ENCODE results near the gene FADS6.
"Not testable (repeated sequence)": the region's sequence is repeated elsewhere in the genome, so short reads cannot be mapped to it uniquely, and the experiment has no call there.

Gene FADS6

DNA sequence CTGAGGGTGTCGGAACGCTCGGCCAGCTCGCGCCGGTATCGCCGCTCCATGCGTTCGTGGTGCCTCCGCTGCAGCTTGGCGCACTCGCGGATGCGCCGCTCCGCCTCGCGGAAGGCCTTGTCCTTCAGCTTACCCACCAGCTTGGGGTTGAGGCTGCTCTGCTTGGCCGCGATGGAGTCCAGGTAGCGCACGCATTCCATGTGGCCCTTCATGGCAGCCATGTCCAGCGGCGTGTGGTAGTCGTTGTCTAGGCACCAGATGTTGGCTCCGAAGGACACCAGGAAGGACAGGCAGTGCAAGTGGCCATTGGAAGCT, 26.8 kb upstream of the FADS6 start:
- DNase-seq = no peak

DNA sequence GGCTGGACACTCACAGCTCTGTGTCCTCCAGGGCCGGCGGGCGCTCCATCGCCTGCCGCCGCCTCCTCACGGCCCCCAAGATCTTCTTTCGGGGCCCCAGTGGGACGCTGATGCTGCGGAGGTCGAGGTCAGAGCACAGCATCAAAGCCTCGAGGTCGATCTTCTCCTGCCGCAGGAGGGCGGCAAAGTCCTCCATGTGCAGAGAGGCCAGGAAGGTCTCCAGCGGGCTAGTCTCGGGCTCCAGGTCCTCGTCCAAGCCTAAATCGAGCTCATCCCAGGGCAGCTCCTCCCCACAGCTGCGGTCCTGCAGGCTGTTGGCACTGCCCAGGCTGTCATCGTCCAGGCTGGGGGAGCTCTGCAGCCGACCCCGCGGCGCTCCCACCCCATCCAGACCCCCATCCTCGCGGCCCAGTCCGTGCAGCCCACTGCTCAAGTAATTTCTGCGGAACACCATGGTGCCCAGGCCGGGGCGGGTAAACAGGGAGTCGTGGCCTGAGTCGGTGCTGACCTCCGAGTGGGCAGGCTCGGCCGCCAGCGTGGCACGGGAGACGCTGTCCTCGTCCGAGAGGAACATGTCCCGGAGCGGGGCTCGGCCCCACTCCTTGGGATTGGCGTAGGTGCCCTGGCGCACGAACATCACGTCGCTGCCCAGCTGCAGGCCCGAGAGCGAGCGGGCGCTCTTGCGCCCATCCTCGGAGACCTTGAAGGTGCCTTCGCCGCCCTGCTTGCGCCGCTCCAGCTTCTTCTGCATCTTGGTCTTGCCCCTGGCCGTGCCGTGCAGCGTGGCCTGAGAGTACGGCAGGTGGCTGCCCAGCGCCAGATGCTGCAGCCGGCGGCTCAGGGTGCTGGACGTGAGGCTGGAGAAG, 26.2 kb upstream of the FADS6 start:
- no peak for DNase-seq

DNA sequence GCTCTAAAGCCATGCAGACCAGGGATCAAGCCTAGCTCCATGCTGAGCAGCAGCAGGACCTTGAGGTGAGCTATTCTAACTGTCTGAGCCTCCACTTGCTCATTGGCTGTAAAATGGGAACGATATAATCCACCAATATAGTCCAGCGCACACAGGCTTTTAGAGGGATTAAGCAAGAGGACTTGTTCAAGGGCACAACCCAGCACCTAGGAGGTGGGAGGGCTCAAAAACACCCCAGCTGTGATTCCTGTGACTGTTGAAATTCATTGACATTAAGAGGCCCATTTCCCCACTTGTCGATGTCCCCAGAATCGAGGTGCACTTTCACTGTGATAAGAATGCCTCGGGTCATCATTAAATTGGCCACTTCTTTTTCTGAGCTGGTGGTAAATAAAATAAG, 25.5 kb upstream of the FADS6 start:
- DNase-seq = no peak

DNA sequence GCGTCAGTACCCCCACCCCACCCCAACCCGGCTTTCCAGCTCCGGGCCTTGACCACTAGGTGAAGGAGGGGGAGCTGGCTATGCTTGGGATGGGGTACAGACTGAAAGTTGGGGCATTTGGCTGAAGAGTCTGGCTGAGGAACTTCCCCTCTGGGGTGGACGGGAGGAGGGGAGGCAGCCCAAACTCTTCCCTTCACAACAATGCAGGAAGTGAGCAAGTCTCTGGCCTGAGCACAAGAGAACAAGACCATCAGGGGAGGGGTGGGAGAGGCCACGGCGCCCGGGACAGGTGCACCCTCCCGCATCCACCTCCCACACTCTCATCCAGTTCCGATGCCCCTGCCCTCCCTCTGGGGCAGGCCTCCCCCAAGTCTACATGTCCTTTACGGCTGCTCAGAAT, 24.0 kb upstream of the FADS6 start:
- DNase-seq = no peak

DNA sequence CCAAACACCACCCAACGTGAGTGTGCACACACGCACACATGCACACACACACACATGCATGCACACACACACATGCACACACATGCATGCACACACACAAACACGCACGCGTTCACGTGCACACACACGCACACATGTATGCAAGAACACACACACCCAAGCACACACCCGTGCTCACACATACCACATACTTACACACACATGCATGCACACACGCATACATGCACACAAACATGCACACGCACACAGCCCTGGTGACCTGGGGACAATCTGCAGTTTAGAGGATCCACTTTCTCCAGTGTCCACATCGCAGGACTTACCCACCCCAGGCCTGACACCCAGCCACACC, 23.4 kb upstream of the FADS6 start:
- no peak for DNase-seq

DNA sequence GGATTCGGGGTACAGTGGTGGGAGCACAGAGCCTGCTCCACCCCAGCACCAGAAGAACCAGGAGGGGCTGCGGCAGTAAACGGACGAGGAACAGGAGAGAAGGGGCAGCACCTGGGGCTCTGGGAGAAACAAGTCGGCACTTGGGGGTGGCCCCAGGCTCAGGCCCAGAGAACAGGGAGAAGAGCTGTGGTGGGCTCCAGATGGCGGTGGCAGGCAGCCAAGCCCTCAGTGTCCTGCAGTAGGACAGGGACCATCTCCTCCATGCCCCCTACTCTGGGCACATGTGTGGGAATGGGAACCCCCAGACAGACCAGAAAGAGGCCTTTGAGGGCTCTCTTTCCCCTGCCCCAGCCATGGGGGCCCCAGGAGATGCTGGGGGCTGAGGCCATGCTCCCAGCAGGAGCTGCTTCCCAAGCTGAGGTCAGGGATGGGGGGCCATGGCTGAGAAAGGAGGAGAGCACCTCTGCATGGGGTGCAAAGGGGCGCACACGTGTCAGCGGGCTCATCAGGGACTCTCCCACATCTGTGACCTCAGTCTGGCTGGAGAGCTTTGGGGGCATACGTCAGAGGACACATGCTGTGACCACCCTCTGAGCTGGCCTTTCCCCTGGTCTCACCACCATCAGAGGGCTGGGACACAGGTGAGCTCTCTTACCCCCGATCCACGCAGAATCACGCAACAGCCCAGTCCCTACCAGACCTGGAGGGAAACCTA, 22.9 kb upstream of the FADS6 start:
- no peak for DNase-seq

DNA sequence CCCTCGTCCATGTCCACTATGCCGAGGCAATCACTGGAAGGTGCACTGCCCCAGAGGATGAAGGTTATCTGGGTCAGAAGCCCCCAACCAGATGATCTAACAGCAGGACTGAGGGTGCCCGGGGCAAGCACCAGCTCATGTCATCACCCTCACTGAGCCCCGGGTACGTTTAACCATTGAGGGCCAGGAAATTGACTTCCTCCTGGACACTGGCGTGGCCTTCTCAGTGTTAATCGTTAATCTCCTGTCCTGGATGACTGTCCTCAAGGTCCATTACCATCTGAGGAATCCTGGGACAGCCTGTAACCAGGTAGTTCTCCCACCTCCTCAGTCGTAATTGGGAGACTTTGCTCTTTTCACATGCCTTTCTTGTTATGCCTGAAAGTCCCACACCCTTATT, 18.0 kb upstream of the FADS6 start:
- DNase-seq = not testable (repeated sequence)

DNA sequence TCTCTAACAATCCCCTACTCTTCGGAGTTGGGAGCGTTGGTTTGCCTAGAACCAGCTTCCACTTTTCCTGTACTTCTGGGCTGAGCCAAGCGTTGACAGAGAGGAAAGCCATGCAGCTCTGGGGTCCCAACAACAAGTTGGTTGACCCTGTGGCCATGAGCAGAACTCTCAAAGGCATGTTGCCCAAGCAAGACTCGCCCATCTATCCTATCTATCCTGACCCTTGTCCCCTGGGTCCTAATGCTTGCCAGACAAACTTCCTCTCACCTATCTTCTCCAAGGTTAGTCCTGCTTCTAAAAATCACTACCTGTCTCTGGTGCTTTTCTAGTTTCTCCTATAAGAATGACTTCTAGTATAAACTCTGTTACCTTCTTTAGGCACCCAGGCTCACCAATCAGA, 15.7 kb upstream of the FADS6 start:
- not testable (repeated sequence) for DNase-seq

DNA sequence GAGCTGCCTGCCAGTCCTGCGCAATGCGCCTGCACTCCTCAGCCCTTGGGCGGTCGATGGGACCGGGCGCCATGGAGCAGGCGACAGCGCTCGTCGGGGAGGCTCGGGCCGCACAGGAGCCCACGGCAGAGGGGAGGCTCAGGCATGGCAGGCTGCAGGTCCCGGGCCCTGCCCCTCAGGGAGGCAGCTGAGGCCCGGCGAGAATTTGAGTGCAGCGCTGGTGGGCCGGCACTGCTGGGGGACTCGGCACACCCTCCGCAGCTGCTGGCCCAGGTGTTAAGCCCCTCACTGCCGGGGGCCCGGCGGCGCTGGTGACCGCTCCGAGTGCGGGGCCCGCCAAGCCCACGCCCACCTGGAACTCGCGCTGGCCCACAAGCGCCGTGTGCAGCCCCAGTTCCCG, 13.6 kb upstream of the FADS6 start:
- no peak for DNase-seq

DNA sequence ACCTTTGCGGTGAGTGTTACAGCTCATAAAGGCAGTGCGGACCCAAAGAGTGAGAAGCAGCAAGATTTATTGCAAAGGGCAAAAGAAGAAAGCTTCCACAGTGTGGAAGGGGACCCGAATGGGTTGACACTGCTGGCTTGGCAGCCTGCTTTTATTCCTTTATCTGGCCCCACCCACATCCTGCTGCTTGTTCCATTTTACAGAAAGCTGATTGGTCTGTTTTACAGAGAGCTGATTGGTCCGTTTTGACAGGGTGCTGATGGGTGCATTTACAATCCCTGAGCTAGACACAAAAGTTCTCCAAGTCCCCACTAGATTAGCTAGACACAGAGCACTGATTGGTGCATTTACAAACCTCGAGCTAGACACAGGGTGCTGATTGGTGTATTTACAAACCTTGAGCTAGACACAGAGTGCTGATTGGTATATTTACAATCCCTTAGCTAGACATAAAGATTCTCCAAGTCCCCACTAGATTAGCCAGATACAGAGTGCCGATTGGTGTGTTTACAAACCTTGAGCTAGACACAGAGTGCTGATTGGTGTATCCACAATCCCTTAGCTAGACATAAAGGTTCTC, 12.9 kb upstream of the FADS6 start:
- DNase-seq = not testable (repeated sequence)

DNA sequence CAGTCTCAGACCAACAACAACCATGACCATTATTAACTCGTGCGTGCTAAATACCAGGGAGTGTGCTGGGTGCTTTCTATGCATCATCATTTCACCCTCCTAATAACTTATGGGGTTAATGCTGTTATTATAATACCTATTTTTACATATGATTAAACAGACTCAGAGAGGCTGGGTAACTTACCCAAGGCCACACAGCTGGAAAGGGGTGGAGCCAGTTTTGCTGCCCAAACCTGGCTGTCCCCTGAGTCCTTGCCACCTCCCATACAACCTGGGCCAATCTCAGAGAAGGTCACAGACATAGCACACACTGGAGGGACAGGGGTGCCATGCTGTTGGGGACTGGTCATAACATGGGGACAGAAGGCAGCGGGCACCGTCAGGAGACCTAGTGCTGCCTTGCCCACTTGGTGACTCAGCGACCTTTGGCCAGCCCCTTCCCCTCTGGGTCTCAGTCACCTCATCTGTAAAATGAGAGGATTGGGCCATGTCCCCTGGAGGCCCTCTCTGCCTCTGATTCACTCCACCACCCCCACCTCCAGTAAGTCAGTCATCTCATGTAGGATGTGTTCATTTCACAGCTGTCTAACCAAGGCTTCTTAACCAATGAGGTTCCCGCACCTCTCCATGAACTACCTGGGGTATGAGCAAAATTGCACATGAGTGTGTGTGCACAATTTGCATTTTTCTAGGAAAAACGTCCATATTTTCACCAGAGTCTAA, 11.4 kb upstream of the FADS6 start:
- no peak for DNase-seq

DNA sequence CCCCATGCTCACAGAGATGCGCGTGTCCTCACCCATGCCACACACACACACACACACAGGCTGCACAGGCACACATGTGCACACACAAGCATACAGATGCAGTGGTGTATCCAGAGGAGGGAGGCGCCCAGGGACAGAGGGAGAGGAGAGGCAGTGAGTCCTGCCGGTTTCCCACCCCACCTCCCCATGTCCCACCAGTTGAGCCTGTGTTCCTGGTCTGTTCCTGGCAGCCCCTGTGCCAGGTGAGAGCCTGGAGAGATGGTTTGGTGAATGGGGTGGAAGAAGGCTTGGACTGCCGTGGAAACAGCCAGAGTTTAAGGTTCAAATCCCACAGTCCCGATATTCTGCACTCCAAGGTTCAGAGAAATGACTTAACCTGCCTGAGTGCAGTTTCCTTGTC, 10.2 kb upstream of the FADS6 start:
- no peak for DNase-seq

DNA sequence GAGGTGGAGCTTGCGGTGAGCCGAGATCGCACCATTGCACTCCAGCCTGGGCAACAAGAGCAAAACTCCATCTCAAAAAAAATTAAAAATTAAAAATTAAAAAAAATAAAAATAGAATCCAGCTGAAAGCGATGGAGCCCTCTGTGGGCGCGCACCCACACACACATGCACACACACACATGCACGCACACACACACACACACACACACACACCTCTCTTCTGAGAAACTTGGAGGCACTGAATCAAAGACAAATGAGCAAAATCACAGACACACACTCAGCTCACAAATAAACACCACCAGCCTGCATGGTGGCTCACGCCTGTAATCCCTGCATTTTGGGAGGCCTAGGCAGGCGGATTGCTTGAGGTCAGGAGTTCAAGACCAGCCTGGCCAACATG, 9.6 kb upstream of the FADS6 start:
- DNase-seq = no peak

DNA sequence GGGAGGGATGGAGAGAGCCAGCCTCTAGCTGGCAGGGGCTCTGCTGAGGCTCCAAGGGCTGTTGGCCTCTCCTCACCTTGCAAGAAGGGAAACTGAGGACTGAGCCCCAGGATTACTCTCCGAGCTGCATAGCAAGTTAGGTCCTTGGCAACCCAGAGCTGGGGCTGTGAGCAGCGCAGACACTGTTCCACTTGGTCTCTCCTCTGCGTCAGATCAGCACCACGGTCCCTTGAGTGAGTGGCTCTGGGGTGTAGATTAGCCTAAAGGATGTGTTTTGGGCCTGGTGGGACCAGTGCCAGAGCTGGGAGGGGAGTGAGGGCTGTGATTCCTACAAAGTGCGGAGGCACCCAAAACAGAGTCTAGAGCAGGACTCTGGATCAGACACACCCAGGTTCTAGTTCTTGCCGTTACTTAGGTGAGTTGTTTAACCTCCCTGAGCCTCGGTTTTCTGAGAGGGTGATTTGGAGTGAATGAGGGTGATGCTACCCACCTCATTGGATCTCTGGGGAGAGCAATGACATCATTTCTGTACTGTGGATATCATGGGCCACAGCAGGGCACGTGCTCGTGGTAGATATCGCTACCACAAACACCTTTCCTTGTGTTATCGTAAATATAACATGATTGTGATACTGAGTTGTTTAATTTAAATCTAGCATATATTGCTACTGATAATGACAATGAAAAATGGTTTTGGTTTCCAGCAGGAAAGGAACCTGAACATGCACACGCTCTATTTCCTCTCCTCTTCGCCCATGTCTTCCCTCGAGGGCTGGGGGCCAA, 8.1 kb upstream of the FADS6 start:
- DNase-seq = no peak

DNA sequence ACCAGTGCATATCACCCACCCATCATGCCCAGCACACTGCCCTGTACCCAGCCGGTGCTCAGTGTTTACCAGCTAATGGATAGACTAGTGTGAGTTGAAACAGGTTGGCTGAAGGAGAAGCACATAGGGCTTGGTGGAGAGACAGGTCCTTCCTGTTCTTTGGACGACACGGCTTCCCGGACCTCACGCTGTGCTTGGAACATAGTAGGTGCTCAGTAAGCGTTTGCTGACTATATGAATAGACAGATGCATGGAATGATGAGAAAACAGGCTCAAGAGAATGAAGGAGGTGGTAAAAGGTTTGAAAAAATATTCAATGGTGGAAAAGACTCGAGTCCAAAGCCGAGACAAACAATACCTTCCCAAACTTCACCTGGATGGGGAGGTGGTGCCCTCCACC, 6.8 kb upstream of the FADS6 start:
- no peak for DNase-seq

DNA sequence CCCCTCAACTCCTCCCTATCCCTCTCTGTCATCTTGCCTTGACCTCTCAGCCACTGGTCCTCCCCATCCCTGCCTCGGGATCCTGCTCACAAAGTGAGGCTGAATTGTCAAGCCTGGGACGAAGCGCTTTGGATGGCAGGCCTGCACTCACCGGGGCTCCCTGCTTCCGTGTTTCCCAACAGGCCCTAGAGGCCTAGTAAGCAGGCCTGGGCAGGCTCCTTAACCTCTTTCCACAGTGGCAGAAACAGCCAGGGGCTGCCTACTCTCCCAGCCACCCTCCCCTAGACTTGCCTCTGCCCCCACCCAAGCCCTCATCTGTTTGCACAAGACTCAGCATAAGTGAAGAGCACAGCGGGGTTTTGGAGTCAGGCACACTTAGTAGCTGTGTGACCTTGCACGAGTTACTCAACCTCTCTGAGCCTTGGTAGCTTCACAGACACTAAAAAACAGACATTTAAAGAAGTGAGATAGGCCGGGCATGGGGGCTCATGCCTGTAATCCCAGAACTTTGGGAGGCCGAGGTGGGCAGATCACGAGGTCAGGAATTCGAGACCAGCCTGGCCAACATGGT, 5.0 kb upstream of the FADS6 start:
- no peak for DNase-seq

DNA sequence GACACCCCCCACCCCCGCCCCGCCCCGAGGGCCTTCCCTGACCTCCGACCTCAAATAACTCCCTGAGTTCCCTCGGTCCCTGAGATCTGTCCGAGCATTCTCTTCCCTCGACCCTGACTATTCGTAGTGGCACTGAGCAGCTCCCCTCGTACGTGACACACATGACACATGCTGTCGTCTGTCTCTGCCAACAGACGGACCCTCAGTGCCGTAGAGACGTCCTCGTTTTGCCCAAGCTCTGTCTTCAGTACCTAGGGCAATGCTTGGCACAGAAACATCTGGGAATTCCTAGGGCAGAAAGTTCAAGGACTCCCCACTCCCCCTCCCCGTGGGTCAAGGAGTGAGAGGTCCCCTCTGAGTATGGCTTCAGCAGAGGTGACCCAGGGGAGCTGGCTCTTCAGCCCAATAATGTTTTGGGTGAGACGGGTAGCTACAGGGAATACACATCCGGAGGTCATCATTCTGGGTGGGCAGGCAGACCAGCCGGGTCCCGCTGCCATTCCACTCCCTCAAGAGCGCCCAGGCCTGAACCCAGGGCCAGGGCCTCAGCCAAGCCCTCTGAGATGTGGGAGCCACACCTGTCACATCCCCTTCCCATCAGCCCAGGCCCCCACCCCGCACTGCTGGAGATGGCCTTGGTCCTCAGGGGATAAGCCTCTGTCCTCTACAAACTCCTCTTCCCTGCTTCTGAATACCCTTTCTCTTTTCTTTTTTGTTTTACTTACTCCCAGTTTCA, 671 bp upstream of the FADS6 start:
- DNase-seq = no peak

DNA sequence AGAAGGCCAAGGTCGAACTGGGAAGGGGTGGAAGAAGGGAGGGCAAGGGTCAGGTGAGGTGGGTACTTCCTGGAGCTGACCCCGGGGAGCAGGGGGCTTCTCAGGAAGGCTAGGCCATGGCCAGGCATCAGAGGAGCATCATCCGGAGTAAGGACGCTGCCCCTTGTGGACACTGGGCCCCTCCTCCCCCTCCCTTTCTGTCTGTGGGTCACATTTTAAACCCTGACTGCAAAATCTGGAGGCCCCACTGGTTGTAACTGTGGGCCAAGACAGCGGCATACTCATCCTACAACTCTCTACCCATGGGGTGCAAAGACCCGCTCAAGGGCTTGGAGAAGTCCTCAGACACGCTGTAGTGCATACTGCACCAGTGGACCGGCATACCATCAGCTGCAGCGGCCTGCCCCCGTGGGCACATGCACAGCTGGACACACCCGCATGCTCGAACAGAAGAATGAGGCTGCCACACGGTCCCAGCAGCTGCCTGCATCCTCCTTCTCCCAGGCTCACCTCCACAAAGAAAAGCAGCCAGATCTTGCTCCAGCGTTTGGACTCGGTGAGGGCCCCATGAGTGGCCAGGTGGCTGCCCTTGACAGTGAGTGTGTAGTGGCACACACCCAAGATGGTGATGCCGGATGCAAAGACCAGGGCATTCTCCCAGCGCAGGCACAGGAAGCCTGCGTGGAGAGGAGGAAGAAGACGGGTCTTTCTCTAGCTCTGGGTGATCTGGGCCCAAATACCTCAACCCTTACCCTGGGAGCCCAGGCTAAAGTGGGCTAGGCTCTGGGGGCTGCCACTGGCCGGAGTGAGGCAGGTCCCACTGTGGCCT, 1.2 kb downstream of the FADS6 start:
- DNase-seq = no peak

DNA sequence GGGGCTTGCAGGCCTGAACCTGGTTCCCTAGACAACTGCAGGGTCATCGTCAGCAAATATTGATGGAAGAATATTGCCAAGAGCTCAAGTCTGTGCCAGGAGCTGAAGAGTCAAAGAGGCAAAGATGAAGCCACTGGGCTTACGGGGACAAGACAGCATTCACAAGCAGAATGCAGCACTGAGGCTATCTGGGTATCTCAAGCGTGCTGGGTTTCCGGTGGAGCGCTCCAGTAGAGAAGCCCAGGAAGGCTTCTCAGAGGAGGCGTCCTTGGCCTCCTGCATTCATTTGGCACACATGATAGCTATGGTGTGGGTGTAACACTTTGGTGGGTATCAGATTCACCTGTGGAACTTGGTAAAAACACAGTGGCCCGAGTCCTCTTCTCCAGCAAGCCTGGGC, 2.9 kb downstream of the FADS6 start:
- no peak for DNase-seq

DNA sequence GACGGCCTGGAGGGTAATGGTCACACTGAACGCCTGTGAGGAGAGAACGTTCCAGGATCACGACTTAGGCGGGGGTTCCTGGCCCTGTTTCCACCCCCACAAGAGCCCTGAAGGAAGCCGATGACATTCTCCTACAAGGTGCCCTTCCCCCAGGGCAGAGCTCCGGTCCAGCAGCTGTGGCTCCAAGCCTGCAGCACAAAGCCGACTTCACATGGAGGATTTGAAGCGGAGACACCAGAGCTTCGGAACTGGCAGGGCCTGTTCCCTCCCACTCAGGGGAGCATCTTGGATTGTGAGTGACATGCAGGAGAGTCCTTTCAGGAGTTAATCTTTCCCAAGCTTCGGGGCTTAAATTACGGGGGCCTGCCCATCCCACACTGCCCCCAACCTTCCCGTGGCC, 5.0 kb downstream of the FADS6 start:
- no peak for DNase-seq

DNA sequence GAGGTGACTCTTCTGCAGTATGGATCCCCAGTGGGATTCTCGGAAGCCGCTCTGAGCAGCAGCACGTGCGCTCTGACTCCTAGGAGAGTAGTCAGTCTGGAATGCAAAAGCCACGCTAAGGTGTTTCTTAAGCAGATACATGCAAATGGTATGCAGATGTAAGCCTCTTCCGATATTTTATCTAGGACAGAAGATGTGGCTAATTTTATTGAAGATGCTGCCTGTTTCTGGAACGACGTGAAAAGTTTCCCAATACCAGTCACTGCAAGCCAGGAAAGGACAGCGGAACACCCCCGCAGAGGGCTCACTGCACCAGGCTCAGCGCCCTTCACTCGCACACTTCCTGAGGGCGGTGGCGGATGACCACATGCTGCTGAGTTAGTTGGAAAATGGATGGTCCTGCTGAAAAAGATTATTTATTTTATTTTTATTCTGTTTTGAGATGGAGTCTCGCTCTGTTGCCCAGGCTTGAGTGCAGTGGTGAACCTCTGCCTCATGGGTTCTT, 10.1 kb downstream of the FADS6 start:
- DNase-seq = no peak

Data from kidney glomerular epithelial cell (primary cell).